T-helper 2 cell treated with Interferon-gamma antibody and Interleukin-4, amounts not matched to agents 100 ng/mL and 5 ng/mL, for 36 hours (primary cell): ENCODE results near the gene WDR64. TPM values are rescaled to one million over a fixed set of nuclear protein-coding genes. Genes with fewer than 3 reads are reported as not detected.

Experiments used
- intact Hi-C: fragments of 100-400 bp; cut with micrococcal nuclease; formaldehyde crosslinking; loops from one replicate; pipeline ENCODE4 v1.15.1; 2023
- total RNA-seq: library from RNA; stranded (reverse); gene quantifications from 2 replicates; pipeline ENCODE4 v1.2.3, GENCODE V29; 2022

The WDR64 gene
- total RNA-seq, 1 donor from 2014 or later: not detected

GRCh38 chr1:241834733-241835377 is 182.8 kb downstream of the WDR64 start:
- intact Hi-C loops: no loop called here

GRCh38 chr1:241836941-241837340 is 184.9 kb downstream of the WDR64 start:
- intact Hi-C loops: no loop called here

- intact Hi-C loops: no loop called here
Measured at GRCh38 chr1:241837416-241837815, 185.3 kb downstream of the WDR64 start.

- intact Hi-C loops: no loop called here
Measured at GRCh38 chr1:241837901-241838300, 185.8 kb downstream of the WDR64 start.

GRCh38 chr1:241838897-241839296 is 186.8 kb downstream of the WDR64 start:
- intact Hi-C loops: no loop called here

GRCh38 chr1:241839369-241839979 is 187.4 kb downstream of the WDR64 start:
- intact Hi-C loops: no loop called here

- intact Hi-C loops: no loop called here
Measured at GRCh38 chr1:241840164-241840563, 188.1 kb downstream of the WDR64 start.

GRCh38 chr1:241841691-241842090 is 189.6 kb downstream of the WDR64 start:
- intact Hi-C loops: no loop called here

GRCh38 chr1:241842565-241842964 is 190.5 kb downstream of the WDR64 start:
- intact Hi-C loops: no loop called here

- intact Hi-C loops: no loop called here
Measured at GRCh38 chr1:241844593-241844992, 192.5 kb downstream of the WDR64 start.

GRCh38 chr1:241846375-241846774 is 194.3 kb downstream of the WDR64 start:
- intact Hi-C loops: no loop called here

GRCh38 chr1:241846862-241847539 is 194.9 kb downstream of the WDR64 start:
- intact Hi-C loops: loop anchor here (1.0 kb wide), 4 partner anchors 207 to 328 kb away; partner anchors contain the start of genes CHML, FH and OPN3

GRCh38 chr1:241847540-241847795 is 195.4 kb downstream of the WDR64 start:
- intact Hi-C loops: loop anchor here (1.0 kb wide), 4 partner anchors 207 to 328 kb away; partner anchors contain the start of genes CHML, FH and OPN3

GRCh38 chr1:241847796-241848685 is 196.0 kb downstream of the WDR64 start, which contains the start of gene EXO1:
Gene EXO1 (plus strand): TSS chr1:241848204. CDS start chr1:241850426, 2,222 bp downstream.
- intact Hi-C loops: loop anchor here (1.0 to 2.0 kb wide), 5 partner anchors 208 to 1407 kb away; partner anchors contain the start of genes CEP170, CHML, FH and OPN3

GRCh38 chr1:241848686-241849344 is 196.7 kb downstream of the WDR64 start:
- intact Hi-C loops: loop anchor here (2.0 kb wide), 1 partner anchor 1406 kb away; the partner anchor contains the start of gene CEP170

GRCh38 chr1:241849345-241849695 is 197.2 kb downstream of the WDR64 start:
- intact Hi-C loops: loop anchor here (2.0 kb wide), 1 partner anchor 1405 kb away; the partner anchor contains the start of gene CEP170

Other genes starting within 250 kb of the WDR64 start
- 73.2 and 78.6 TPM in 2 replicates for gene FH, start 132.5 kb upstream of the WDR64 start, total RNA-seq
- gene KMO, start 119.9 kb upstream of the WDR64 start, total RNA-seq: not detected in 2 replicates
- gene CHML, start 11.9 kb upstream of the WDR64 start, total RNA-seq: 13.2 and 13.7 TPM in 2 replicates
- 12.4 and 13.6 TPM in 2 replicates for gene OPN3, start 11.9 kb upstream of the WDR64 start, total RNA-seq
- gene EXO1, start 195.9 kb downstream of the WDR64 start, total RNA-seq: 37.3 and 39.5 TPM in 2 replicates